Measurements from ENCODE around the gene MYLIP. TPM values are rescaled to one million over a fixed set of nuclear protein-coding genes. Genes with fewer than 3 reads are reported as not detected.

MYLIP gene
- total RNA-seq, 4 donors from 2014 or later = 20.1 to 46.2 (median 24.7) TPM

DNA sequence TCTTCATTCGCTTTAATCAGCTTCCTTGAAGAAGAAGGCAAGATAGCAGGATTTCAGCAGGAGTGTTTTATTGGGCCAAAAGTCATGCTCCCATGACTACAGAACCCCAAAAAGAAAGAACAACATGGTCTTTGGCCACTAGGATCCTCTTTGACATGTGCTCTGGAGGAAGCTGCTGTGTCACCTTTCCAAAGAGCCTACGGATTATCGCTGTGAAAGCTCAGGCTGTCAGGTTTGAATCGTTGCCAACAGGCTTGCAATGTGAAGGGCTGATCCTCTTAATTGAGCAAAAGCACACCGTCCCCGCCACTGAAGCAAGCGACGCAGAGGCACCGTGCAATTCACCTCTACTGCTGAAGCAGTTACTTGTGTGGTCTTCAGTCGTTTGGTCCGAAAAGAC is 29.0 kb downstream of the MYLIP start:
- H3K9me3 ChIP-seq = no peaks in the 10 kb centered on the region
- H3K27me3 ChIP-seq = no peaks in the 10 kb centered on the region
- peaks cover 0 to 1% (median 0%) of the 10 kb centered on the region in 3 donors for H3K36me3 ChIP-seq
- TF ChIP-seq POLR2A (IDR thresholded peaks at IDR 0.05) = no peak
- TF ChIP-seq, protein P1, sequence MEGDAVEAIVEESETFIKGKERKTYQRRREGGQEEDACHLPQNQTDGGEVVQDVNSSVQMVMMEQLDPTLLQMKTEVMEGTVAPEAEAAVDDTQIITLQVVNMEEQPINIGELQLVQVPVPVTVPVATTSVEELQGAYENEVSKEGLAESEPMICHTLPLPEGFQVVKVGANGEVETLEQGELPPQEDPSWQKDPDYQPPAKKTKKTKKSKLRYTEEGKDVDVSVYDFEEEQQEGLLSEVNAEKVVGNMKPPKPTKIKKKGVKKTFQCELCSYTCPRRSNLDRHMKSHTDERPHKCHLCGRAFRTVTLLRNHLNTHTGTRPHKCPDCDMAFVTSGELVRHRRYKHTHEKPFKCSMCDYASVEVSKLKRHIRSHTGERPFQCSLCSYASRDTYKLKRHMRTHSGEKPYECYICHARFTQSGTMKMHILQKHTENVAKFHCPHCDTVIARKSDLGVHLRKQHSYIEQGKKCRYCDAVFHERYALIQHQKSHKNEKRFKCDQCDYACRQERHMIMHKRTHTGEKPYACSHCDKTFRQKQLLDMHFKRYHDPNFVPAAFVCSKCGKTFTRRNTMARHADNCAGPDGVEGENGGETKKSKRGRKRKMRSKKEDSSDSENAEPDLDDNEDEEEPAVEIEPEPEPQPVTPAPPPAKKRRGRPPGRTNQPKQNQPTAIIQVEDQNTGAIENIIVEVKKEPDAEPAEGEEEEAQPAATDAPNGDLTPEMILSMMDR (IDR thresholded peaks at IDR 0.05) = no peak
- DNase-seq = no peak
- H3K4me3 ChIP-seq = no peak overlapping the region
- no peak overlapping the region for H3K27ac ChIP-seq
- no peaks in the 10 kb centered on the region for H3K4me1 ChIP-seq

DNA sequence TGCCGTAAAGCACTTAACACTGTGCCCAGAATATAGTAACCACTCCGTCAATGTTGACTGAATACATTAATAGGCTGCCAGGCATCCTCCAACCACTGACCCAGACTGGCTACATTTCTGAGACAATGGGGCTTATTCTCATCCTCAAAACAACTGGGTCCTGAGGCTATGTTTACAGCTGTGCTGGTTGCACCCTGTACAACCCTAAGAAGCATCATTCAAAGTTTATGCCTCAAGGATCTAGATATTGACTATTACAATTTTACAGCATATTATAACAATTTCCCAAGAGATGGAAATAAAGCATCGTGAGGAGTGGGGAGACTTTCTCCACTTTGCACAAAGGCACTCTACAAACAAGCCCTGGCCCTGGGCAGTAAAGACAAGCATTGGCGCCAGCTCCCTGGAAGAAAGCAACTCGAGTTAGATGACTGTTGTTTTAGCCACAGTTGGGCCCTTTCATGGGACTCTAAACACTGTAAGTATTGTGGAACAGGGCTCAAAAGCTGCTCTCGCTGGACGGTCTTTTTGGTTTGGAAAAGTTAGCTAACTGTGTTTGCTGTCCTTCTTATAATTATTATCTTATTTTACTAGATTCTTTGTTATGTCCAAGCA is 30.2 kb downstream of the MYLIP start:
- H3K27ac ChIP-seq = no peak overlapping the region
- H3K27me3 ChIP-seq = no peaks in the 10 kb centered on the region
- no peak overlapping the region for H3K4me3 ChIP-seq
- no peaks in the 10 kb centered on the region for H3K36me3 ChIP-seq
- H3K4me1 ChIP-seq = no peaks in the 10 kb centered on the region
- no peaks in the 10 kb centered on the region for H3K9me3 ChIP-seq
- TF ChIP-seq, protein P1 (IDR thresholded peaks at IDR 0.05) = no peak
- TF ChIP-seq POLR2A (IDR thresholded peaks at IDR 0.05) = no peak
- DNase-seq = no peak

DNA sequence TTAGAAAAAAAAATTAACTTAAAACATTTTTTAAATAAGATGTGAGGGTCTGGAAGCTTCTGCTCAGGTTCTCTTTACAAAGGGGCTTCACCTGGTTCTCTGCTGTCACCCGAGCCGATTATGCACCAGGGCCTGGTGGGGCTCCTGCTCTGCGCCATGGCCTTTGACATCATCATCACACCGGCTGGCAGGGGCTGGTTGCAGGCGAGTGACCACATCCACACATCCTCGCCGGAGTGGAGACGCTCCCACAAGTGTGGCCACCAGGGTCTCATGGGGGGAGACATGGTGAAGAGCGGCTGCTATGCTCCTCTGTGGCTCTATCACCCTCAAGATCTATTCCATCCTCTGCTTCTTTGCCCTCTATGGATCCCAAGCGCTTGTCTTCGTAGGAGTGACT is 31.9 kb downstream of the MYLIP start:
- H3K27ac ChIP-seq = no peak overlapping the region
- no peaks in the 10 kb centered on the region for H3K4me1 ChIP-seq
- H3K27me3 ChIP-seq = no peaks in the 10 kb centered on the region
- TF ChIP-seq, protein P1 (IDR thresholded peaks at IDR 0.05) = no peak
- H3K36me3 ChIP-seq = no peaks in the 10 kb centered on the region
- H3K4me3 ChIP-seq = no peak overlapping the region
- no peaks in the 10 kb centered on the region for H3K9me3 ChIP-seq
- DNase-seq = no peak

DNA sequence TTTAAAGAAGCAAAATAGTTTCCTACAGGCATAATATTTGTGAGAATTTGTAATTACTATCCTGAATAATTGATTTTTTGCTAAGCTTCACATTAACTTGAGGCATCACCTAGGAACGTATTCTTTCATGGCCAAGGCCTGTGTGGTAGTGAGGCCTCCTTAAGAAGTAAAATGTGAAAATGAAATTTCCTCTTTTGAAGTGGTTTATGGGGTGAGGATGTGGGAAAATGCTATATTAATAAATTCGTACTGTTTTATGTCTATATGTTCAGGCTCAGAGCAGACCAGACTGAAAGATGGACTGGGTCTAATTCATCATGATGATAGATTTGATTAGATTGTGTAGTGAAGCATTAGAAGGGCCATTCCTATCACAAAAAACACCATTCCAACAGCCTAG is 33.1 kb downstream of the MYLIP start:
- no peak for TF ChIP-seq POLR2A (IDR thresholded peaks at IDR 0.05)
- TF ChIP-seq, protein P1 (IDR thresholded peaks at IDR 0.05) = no peak
- H3K4me3 ChIP-seq = no peak overlapping the region
- no peaks in the 10 kb centered on the region for H3K27me3 ChIP-seq
- no peak overlapping the region for H3K27ac ChIP-seq
- no peaks in the 10 kb centered on the region for H3K4me1 ChIP-seq
- no peaks in the 10 kb centered on the region for H3K36me3 ChIP-seq
- DNase-seq = no peak
- no peaks in the 10 kb centered on the region for H3K9me3 ChIP-seq

DNA sequence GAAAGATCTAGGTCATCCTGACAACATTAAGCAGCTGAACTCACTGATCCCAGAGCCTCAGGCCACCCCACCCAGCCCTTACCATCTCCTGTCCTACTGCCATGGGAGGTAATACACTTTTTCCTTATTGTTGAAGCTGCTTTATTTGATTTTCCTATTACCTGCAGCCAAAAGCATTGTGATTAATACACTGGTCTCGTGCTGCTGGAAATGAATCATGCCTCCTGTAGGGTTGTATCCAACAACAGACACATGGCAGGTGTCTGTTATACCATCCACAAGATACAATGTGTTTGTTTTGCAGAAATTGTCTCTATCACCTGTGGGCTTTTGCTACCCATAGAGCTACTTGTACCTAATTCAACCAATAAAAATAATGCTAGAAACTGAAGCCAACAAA is 34.2 kb downstream of the MYLIP start:
- no peaks in the 10 kb centered on the region for H3K9me3 ChIP-seq
- no peak overlapping the region for H3K27ac ChIP-seq
- no peaks in the 10 kb centered on the region for H3K36me3 ChIP-seq
- H3K4me1 ChIP-seq = no peaks in the 10 kb centered on the region
- H3K4me3 ChIP-seq = no peak overlapping the region
- no peak for DNase-seq
- TF ChIP-seq, protein P1 (IDR thresholded peaks at IDR 0.05) = no peak
- TF ChIP-seq POLR2A (IDR thresholded peaks at IDR 0.05) = no peak
- no peaks in the 10 kb centered on the region for H3K27me3 ChIP-seq

All from Peyer's patch (tissue), 4 donors.